ENCODE data around the gene KCNIP1. TPM values are rescaled to one million over a fixed set of nuclear protein-coding genes. Genes with fewer than 3 reads are reported as not detected.

Gene KCNIP1
- total and polyA plus RNA-seq, 2 of the 13 experiments (the other 11 are each of a cell fraction or from before 2014, with no cell fraction given) = not detected

- TF ChIP-seq, protein P1, sequence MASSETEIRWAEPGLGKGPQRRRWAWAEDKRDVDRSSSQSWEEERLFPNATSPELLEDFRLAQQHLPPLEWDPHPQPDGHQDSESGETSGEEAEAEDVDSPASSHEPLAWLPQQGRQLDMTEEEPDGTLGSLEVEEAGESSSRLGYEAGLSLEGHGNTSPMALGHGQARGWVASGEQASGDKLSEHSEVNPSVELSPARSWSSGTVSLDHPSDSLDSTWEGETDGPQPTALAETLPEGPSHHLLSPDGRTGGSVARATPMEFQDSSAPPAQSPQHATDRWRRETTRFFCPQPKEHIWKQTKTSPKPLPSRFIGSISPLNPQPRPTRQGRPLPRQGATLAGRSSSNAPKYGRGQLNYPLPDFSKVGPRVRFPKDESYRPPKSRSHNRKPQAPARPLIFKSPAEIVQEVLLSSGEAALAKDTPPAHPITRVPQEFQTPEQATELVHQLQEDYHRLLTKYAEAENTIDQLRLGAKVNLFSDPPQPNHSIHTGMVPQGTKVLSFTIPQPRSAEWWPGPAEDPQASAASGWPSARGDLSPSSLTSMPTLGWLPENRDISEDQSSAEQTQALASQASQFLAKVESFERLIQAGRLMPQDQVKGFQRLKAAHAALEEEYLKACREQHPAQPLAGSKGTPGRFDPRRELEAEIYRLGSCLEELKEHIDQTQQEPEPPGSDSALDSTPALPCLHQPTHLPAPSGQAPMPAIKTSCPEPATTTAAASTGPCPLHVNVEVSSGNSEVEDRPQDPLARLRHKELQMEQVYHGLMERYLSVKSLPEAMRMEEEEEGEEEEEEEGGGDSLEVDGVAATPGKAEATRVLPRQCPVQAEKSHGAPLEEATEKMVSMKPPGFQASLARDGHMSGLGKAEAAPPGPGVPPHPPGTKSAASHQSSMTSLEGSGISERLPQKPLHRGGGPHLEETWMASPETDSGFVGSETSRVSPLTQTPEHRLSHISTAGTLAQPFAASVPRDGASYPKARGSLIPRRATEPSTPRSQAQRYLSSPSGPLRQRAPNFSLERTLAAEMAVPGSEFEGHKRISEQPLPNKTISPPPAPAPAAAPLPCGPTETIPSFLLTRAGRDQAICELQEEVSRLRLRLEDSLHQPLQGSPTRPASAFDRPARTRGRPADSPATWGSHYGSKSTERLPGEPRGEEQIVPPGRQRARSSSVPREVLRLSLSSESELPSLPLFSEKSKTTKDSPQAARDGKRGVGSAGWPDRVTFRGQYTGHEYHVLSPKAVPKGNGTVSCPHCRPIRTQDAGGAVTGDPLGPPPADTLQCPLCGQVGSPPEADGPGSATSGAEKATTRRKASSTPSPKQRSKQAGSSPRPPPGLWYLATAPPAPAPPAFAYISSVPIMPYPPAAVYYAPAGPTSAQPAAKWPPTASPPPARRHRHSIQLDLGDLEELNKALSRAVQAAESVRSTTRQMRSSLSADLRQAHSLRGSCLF (CRISPR knock-in tag; IDR thresholded peaks at IDR 0.05; ENCODE audit: borderline replicate concordance) = no peak
- TF ChIP-seq ZNF101 (CRISPR knock-in tag; IDR thresholded peaks at IDR 0.05; ENCODE audit: borderline replicate concordance, low read depth) = no peak
- TF ChIP-seq, protein P2, sequence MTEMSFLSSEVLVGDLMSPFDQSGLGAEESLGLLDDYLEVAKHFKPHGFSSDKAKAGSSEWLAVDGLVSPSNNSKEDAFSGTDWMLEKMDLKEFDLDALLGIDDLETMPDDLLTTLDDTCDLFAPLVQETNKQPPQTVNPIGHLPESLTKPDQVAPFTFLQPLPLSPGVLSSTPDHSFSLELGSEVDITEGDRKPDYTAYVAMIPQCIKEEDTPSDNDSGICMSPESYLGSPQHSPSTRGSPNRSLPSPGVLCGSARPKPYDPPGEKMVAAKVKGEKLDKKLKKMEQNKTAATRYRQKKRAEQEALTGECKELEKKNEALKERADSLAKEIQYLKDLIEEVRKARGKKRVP (CRISPR knock-in tag; IDR thresholded peaks at IDR 0.05) = no peak
- TF ChIP-seq HOXA9 (CRISPR knock-in tag; IDR thresholded peaks at IDR 0.05; ENCODE audit: borderline replicate concordance) = no peak
- TF ChIP-seq ZNF512 (CRISPR knock-in tag; IDR thresholded peaks at IDR 0.05) = no peak
Observed at GRCh38 chr5:170638051-170638450, 134.2 kb downstream of the KCNIP1 start (continued).

All from HepG2 (cell line).